H4 (cell line): ENCODE results near the gene DNMT3L. TPM values are rescaled to one million over a fixed set of nuclear protein-coding genes. Genes with fewer than 3 reads are reported as not detected.

Experiments
- DNase-seq: peaks from one replicate; pipeline ENCODE4 v3.0.0-alpha.2; 2015; ENCODE audit warnings: low spot score
- total RNA-seq: library from RNA; depleted of rRNA; stranded (reverse); fragments of >200 nt; shearing (Covaris generic); gene quantifications from 2 replicates; pipeline ENCODE4 v1.2.3, GENCODE V29; 2014

DNMT3L gene
- total RNA-seq, 1 experiment from 2014 or later, result not detected

DNA sequence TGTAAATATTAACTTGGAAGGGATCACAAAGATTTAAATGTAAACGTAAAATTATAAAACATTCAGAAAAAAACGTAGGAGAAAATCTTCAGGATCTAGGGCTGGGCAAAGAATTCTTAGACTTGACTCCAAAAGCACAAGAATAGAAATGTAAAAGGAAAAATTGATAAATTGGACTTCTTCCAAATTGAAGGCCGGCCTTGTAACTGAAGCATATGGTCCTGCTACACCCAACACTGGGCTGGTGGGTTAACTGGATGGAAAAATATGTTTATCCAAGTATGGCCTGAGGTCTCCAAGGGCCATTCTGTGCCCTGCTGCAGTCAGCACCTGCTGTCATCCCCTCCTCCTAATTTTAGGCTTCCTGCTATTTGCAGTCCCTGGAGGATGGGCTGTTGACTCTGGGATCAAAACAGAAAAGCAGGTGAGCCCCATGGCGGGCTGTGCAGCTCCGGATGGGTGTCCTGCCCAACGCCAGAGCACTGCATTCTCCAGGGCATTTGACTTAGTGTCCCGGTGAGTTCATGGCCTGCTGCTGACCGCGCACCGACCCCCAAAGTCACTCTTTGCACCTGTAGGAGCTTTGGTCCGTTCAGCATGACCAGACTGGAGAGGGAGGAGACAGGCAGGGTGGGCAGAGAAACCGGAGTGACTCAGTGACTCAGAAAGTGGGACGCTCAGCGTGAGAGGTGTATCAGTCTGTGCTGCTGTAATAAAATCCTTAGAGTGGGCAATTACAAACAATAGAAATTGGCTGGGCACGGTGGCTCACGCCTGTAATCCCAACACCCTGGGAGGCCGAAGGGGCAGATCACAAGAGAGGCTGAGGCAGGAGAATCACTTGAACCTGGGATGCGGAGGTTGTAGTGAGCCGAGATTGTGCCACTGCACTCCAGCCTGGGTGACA, 17.9 kb upstream of the DNMT3L start:
- DNase-seq, result no peak

DNA sequence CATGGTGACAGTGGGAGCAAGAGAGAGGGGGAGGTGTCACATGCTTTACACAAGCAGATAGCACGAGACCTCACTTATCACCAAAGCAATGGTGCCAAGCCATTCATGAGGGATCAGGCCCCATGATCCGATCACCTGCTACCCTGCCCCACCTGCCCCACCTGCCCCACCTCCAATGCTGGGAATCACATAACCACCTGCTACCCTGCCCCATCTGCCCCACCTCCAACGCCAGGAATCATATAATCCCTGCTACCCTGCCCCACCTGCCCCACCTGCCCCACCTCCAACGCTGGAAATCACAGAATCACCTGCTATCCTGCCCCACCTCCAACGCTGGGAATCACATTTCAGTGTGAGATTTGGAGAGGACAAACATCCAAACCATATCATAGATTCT, 13.3 kb upstream of the DNMT3L start:
- DNase-seq, result no peak

DNA sequence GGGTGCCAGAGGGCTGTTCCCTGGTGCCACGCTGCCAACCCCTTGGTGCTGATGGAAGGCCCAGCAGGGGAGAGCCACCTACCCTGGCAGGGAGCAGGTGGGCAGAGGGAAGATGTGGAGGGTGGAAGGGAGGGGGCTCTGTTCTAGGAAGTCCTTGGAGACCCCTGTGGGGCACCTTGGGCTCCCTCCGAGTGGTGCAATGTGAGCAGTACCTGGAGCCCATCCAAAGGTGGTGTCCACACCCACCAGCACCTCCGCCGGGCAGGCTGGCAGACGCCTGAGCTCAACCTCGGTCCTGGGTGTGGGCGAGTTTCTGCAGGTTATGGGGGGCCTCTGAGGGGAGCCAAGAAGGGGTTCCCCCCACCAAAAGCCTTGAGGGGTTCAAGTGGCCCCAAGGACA, 11.3 kb upstream of the DNMT3L start:
- no peak for DNase-seq

DNA sequence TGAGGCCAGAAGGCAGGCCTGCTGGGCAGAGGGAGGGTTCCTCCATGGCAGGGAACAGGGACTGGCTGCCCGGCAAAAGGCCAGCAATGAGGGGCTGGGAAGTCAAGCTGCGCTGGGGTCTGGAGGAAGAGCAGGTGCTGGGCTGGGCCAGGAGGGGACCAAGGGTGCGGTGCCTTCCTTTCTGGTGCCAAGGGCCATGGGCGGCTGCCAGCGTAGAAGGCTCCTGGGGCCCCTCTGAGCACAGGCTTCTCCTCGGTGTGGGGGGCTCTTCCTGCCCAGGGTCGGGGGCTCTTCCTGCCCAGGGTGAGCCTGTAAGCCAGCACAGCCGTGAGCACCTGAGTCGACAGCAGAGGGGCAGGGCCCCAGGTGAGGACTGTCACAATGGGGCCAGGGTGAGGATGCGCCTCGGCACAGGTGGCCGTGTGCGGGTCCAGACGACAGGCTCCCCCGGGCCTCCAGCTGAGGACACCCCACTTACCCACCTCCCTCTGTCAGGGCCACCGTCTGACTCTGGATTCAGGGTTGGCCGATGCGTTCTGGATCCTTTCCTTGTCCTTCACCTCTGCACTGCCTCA, 10.7 kb upstream of the DNMT3L start:
- DNase-seq, result no peak

DNA sequence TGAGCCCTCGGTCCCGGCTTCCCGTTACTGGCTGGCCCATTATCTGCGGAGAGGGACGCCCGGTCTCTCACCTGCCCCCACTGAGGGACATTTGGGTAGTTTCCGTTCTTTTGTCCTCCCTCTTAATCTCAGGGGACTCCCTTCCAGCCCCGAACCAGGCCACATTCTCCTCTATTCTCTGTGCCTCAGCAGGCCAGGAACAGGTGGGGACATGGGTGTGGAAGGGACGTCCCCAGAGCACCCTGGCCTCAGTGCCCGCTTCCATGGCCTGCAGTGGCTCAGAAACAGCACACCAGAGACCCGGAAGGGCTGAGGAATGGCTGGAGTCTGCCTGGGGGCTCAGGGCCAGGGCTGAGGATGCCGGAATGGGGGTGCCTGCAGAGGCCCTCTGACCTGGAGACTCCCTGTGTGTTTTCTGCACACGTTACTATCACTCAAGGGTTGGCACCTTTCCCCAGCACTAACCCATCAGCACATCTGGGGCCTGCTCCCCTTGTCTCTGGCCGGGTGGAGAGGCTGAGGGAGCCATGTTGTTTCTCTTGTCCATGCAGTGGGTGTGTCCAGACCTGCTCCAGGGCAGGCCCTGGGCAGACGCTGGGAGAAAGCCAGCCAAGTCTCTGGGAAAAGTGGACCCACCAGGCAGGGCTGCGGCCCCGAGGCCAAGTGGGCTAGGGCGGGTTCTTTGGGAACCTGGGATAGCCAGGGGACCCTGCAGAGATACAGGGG, 10.0 kb upstream of the DNMT3L start:
- DNase-seq, result no peak

DNA sequence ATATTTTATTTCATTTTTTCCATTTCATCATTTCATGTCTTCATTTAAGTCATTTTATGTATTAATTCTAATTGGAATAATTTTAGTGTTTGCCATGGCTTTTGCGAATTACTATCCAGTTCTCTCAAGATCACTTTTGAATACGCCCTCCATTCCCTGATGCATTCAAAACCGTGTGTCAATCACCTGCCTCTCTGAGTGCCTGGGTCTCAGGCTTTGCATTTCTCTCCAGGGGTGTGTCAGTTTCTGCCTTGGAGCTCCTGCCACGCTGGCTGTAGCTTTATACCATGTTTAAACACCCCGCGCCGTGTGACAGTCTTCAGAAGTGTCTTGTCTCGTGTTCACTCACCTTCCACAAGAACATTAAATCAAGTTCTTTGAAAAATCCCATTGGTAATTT, 7.4 kb upstream of the DNMT3L start:
- DNase-seq, result no peak

DNA sequence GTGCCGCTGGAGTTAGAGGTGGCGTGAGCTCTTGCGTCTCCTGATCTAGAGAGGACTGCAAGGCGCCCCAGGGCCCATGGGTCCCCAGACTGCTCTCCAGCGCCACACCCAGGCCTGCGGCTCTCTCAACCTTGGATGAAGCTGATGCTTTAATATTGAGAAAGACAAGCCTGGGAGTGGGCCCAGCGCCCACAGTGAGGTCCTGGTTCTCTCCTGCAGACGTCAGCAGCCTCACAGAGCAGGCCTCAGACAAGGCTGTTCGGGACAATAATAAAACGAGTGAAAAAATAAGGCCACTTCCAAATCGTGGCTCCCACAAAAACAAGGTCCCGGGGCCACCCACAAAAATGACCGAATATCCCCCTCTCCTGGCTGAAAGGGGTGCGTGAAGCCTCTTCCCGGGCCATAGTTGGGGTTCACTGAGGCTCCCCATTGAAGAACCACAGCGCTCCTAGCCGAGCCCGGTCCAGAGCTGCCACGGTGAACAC, 6.0 kb upstream of the DNMT3L start:
- no peak for DNase-seq

DNA sequence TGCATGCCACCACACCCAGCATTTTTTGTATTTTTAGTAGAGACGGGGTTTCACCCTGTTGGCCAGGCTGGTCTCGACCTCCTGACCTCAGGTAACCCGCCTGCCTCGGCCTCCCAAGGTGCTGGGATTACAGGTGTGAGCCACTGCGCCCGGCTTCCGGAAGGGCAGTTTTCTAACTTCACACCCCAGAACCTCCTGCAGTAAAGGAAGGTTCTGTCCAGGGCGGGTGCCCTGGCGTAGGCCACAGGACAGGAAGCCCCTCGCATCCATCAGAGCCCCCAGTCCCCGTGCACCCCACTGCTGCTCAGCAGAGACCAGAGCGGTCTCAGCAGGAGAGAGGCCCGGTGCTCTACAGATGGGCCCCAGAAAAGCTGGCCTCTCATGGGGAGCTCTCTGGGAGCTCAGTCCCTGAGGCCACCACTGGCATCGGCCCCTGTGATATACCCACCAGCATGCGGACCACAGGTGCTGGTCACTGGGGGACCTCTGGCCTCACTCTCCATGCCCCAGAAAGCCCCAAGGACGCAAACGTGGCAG, 4.1 kb upstream of the DNMT3L start:
- DNase-seq, result no peak

DNA sequence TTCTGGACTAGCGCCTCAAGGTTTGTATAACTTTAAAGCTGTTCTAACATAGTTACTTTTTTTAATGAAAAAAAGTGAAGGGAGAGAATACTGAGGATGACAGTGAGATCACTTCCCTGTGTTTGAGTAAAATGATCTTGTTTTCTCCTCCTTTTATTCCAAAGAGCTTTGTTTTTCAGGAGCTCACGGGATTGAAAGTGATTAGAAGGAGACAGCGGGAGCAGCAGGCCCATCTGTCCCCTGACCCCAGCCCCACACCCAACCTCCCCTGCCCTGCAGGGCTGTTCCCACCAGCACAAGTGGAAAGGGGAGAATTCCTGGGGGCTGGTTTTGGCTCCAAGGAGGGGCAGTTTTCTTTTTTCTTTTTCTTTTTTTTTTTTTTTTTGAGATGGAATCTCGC, 2.1 kb upstream of the DNMT3L start:
- DNase-seq, result no peak

DNA sequence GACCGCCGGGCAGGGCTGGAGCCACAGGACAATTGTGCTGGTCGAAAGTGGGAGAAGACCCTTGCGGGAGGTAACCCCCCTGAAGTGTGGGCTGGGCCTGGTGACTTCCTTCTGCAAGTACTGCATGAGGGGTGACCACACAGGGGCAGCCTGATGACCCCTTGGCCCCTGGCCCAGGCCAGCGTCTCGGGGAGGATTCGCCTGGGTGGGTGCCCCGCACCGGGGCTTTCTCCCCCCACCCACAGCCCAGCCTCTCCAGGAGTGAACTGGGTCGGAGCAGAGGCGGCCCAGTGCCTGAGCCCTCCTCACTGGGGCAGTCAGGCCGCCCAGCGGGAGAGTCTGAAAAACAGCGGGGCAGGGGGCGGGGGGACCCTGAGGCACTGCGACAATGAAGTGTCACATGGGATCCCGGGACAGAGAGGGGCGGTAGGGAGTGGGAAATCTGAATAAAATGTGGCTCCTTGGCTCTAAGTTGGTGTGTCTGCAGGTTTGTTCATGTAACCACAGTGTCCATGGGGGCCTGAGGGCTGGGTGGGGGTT, 1.6 kb upstream of the DNMT3L start:
- DNase-seq, result no peak

DNA sequence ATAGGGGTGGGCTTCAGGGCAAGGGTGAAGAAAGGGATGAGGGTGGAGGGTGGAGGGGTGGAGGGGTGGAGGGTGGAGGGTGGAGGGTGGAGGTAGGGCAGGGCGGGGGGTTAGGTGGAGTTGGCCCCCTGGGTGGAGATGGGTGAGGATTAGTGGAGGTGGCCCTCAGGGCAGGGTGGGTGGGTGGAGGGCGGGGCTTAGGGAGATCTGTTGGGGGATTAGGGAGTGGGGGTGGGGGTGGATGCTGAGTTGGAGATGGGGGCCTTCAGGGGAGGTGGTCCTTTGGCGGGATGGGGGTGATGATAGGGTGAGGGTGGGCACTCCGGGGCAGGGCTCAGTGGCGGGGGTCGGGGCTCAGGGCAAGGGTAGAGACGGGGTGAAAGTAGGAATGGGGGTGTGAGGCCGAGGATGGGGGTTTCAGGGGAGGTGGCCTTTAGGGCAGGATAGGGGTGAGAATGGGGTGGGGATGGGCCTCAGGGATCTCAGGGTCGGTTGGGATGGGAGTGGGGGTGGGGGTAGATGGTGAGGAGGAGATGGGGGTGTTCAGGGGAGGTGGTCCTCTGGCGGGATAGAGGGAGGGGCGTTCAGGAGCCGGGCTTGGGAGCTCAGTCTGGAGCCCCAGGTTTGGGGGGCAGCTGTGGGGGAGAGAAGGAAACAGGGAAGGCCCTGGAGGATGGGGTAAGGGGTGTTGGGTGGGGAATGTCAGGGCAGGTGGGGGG, 800 bp upstream of the DNMT3L start:
- no peak for DNase-seq

DNA sequence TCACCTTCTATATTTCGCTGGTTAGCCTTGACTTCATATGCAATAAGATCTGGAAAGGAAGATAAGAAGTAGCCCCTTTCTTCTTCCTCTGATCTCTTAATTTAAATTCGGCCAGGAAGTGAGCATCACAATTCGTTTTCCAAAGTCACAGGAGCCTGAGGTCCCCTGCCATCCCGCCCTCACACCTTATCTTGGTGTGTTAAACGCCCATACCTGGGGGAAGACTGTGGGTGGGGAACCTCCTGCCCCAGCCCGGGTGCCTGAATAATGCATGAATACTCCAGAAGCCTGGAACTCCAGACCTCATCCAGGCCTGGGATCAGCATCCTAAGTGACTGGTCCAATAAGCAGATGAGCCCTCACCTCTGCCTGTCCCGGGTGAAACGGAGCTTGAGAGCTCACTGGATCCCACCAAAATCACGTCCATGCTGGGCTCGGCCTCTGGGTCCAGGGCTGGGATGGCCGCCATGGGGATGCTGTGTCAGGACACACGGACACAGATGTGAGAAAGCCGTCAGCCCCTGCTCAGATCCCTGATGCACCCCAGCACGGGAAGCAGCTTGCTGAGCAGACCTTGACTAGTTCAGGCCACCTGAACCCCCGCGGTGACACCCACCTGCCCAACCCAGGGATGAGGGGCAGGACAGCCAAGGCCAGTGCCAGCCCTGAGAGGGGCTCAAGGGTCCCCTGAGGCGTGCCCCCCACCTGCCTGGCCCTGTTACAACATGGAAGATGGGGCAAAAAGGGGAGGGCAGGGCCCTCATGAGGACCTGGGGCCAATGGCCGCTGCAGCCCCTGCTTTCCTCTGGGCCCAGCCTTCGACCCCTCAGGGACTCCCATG, 686 bp downstream of the DNMT3L start:
- DNase-seq, result no peak

DNA sequence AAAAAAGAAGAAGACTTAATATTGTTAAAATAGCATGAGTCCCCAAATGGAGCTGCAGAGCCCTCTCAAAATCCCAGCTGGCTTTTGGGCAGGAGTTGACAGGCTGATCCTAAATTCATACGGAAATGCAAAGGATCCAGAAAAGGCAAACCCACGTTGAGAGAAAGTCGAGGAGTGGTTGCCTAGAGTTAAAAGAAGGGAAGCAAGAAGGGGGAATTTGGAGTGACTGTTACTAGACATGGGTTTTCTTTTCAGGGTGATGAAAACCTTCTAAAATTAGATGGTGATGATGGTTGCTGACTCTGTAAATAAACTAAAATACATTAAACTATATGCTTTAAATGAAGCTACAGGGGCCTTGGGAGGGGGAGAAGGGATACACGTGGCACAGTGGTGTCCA, 1.6 kb downstream of the DNMT3L start:
- DNase-seq, result no peak

DNA sequence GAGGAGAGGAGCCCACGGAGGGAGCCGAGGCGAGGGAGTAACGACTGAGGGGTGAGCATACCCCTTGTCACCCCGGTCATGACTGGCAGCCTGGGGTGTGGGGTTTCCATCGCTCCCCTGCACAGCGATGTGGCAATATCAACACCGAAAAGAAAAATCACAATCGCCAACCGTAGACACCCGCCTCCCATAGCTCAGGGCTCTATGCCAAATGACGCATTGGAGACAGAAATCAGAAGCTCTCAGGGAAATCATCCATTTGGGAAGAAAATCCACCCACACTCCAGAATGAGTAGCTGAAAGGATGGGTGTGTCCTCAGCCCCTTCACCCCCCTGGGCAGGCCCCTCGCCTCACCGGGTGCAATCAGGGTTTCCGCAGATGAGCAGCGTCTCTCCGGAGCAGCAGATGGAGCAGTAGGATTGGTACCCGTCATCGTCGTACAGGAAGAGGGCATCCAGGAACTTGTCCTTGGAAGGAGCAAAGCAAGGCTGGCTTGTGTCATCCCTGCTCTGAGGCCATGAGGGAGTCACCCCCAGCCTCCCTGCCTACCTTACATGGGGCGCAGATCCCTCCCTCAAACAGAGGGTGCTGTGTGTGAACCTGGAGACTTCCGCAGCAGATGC, 2.5 kb downstream of the DNMT3L start:
- DNase-seq, result no peak

DNA sequence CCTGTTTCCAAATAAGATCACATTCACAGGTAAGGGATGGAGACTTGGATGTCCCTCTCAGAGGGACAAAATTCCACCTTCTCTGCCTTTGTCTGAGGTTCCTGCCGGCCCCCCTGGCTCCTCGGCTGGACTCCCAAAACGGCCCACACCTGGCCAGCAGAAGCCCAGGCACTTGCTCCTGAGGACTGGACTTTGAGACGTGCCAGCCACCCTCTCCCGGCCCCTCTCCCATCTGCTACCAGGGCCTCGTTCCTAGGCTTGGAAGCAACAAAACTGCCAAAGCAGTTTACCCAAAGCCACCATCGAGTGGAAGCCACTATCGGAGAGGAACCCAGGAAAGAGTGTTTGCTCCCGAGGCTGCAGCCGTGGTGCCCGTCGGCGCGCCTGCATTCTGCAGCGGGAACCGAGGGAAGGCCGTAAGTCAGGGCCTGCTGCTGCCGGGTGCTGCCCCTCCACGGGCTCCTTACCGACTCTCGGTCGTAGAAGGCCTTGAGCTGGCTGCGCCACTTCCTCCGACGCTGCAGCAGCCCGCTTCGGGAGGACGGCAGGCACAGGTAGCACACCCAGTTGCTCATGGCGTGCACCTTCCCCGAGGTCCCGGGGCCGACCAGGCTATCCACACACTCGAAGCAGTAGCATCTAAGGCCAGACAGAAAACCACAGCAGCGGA, 3.5 kb downstream of the DNMT3L start:
- no peak for DNase-seq

DNA sequence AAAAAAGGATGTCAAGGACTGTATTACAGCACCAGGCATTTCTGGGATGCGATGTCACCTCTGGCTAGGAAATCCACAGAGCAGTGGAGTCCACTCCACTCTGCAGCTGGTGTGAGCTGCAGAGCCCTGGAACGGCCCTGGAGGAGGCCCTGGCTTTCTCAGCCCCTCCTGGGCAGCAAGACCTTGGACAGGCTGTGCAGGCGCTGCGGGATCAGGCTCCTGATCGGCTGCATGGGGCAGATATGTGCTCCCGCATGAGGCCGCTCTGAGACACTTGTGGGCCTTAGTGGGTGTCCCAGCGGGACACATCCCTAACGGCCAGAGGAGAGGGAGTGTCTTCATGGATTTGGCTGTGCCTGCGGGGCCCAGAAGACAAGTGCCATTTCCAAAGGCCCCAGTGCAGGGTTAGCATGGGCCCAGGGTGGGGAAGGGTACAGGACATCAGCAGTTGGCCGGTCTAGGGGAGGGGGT, 6.2 kb downstream of the DNMT3L start:
- DNase-seq, result no peak

DNA sequence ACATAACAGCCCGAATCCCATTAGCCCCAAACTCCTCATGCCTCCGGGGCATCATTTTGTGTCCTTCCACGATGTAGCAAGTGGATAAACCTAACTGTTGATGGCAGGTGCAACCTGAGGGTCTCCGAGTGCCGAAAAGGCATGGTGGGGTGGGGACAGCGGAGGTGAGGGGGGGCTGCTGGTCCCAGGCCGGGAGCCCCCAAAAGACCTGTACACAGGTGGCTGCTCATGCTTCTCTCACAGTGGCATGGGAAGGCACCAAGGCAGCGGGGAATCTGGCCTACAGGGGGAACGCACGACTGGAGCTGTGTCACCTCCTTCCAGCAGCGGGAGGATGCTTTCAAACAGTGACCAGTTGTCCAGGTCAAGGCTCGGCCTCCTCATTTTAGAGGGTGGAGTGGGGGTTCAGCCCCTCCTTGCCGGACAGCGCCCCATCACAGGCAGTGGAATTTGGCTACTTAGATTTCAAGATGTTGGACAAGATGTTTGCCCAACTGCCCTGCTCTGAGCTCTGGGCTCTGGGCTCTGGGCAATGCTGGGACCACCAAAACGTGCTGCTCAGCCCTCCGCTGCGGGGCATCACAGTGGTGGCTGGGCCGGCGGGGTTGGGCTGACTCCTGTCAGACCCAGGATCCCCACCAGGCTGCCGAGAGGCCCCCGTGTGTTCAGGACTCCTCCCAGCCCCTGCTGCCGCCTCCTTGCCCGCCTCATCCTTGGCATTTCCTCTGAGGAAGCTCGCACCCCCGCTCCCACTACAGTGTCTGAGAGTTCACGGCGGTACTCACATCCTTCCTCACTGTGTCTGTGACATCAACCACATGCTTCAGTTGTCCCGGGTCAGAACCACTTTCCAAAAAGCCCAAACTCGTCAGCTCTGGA, 7.6 kb downstream of the DNMT3L start:
- no peak for DNase-seq
